ENCODE data around the gene SLC22A25. TPM values are rescaled to one million over a fixed set of nuclear protein-coding genes. Genes with fewer than 3 reads are reported as not detected.
"Not testable (repeated sequence)": the region's sequence is repeated elsewhere in the genome, so short reads cannot be mapped to it uniquely, and the experiment has no call there.

The SLC22A25 gene
- total and polyA plus RNA-seq, 2 of the 13 experiments (the other 11 are each of a cell fraction or from before 2014, with no cell fraction given) = 0.18 to 0.42 TPM

DNA sequence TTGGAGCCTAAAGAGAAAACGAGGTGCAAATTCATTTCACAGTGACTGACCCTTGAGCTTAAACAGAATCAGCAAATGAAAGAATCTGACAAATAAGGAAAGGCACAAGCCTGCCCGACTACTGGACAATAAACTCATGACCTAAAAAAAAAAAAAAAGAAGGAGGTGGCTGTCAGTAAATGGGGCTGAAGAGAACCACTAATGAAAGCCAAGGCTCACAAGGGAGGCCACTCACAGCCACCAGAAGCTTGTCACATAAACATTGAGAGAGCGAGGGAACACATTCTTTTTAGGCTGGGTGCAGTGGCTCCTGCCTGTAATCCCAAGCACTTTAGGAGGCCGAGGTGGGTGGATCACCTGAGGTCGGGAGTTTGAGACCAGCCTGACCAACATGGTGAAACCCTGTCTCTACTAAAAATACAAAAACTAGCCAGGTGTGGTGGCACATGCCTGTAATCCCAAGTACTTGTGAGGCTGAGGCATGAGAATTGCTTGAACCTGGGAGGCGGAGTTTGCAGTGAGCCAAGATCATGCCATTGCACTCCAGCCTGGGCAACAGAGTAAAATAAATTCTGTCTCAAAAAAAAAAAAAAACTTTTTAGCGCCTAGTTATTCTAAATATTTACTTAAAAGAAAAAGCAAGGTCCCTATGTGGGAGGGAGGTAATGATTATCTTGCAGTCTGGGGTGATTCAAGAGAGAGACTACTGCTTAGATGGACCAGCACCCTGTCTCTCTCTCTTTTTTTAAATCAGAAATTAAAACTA lies 4.0 kb upstream of the SLC22A25 start (continued):
- 0 out of 2 replicates have a peak, but pooled peaks have one; percentile 29 for TF ChIP-seq MLXIP (CRISPR knock-in tag; IDR thresholded peaks at IDR 0.05; ENCODE audit: borderline replicate concordance)
- not testable (repeated sequence) for TF ChIP-seq SOX6 (IDR thresholded peaks at IDR 0.05)
- TF ChIP-seq SOX6 (CRISPR knock-in tag; IDR thresholded peaks at IDR 0.05) = peak; percentile 82
- TF ChIP-seq, protein P1, sequence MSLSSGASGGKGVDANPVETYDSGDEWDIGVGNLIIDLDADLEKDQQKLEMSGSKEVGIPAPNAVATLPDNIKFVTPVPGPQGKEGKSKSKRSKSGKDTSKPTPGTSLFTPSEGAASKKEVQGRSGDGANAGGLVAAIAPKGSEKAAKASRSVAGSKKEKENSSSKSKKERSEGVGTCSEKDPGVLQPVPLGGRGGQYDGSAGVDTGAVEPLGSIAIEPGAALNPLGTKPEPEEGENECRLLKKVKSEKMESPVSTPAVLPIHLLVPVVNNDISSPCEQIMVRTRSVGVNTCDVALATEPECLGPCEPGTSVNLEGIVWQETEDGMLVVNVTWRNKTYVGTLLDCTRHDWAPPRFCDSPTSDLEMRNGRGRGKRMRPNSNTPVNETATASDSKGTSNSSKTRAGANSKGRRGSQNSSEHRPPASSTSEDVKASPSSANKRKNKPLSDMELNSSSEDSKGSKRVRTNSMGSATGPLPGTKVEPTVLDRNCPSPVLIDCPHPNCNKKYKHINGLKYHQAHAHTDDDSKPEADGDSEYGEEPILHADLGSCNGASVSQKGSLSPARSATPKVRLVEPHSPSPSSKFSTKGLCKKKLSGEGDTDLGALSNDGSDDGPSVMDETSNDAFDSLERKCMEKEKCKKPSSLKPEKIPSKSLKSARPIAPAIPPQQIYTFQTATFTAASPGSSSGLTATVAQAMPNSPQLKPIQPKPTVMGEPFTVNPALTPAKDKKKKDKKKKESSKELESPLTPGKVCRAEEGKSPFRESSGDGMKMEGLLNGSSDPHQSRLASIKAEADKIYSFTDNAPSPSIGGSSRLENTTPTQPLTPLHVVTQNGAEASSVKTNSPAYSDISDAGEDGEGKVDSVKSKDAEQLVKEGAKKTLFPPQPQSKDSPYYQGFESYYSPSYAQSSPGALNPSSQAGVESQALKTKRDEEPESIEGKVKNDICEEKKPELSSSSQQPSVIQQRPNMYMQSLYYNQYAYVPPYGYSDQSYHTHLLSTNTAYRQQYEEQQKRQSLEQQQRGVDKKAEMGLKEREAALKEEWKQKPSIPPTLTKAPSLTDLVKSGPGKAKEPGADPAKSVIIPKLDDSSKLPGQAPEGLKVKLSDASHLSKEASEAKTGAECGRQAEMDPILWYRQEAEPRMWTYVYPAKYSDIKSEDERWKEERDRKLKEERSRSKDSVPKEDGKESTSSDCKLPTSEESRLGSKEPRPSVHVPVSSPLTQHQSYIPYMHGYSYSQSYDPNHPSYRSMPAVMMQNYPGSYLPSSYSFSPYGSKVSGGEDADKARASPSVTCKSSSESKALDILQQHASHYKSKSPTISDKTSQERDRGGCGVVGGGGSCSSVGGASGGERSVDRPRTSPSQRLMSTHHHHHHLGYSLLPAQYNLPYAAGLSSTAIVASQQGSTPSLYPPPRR (CRISPR knock-in tag; IDR thresholded peaks at IDR 0.05; ENCODE audit: borderline replicate concordance) = 0 out of 2 replicates have a peak, but pooled peaks have one; percentile 40
- TF ChIP-seq KLF6 (CRISPR knock-in tag; IDR thresholded peaks at IDR 0.05) = 0 out of 2 replicates have a peak, but pooled peaks have one; percentile 37
- TF ChIP-seq, protein P2, sequence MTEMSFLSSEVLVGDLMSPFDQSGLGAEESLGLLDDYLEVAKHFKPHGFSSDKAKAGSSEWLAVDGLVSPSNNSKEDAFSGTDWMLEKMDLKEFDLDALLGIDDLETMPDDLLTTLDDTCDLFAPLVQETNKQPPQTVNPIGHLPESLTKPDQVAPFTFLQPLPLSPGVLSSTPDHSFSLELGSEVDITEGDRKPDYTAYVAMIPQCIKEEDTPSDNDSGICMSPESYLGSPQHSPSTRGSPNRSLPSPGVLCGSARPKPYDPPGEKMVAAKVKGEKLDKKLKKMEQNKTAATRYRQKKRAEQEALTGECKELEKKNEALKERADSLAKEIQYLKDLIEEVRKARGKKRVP (CRISPR knock-in tag; IDR thresholded peaks at IDR 0.05) = peak in 1 of 2 experiments; percentile 39; a peak in 1 of 4 replicates
- peak; percentile 16; the same call in 1 of the 2 replicates for TF ChIP-seq FOXK2 (IDR thresholded peaks at IDR 0.05)
- peak; percentile 79 for TF ChIP-seq FOSL2 (CRISPR knock-in tag; IDR thresholded peaks at IDR 0.05)
- TF ChIP-seq JUN (CRISPR knock-in tag; IDR thresholded peaks at IDR 0.05) = 0 out of 2 replicates have a peak, but pooled peaks have one; percentile 28
- TF ChIP-seq ARNTL (CRISPR knock-in tag; IDR thresholded peaks at IDR 0.05) = peak; percentile 63; the same call in 1 of the 2 replicates
- TF ChIP-seq HNF1A (IDR thresholded peaks at IDR 0.05; ENCODE audit: low read depth) = peak; percentile 70
- peak; percentile 83; the same call in 1 of the 2 replicates for TF ChIP-seq HNF1A (CRISPR knock-in tag; IDR thresholded peaks at IDR 0.05; ENCODE audit: borderline replicate concordance)
- peak; percentile 43 for TF ChIP-seq ZNF430 (CRISPR knock-in tag; IDR thresholded peaks at IDR 0.05)
- 0 out of 2 replicates have a peak, but pooled peaks have one; percentile 31 for TF ChIP-seq ELF4 (CRISPR knock-in tag; IDR thresholded peaks at IDR 0.05; ENCODE audit: borderline replicate concordance)
- peak; percentile 51; the same call in 1 of the 2 replicates for TF ChIP-seq HMG20A (CRISPR knock-in tag; IDR thresholded peaks at IDR 0.05; ENCODE audit: borderline replicate concordance)
- TF ChIP-seq AHR (CRISPR knock-in tag; IDR thresholded peaks at IDR 0.05) = 0 out of 2 replicates have a peak, but pooled peaks have one; percentile 46

Measured in HepG2 (cell line).